Measurements from ENCODE around the gene ZNF664. TPM values are rescaled to one million over a fixed set of nuclear protein-coding genes. Genes with fewer than 3 reads are reported as not detected.

Gene ZNF664
- total RNA-seq, 1 experiment from 2014 or later = 21.0 TPM

- Histone ChIP-seq H3K27me3 (ENCODE audit: low read length) (no peaks in the 10 kb centered on the region), H3K9me2 (replicated peaks; ENCODE audit: insufficient read depth, low read length) (no peaks in the 10 kb centered on the region), H4K20me1 (ENCODE audit: insufficient read depth, low read depth, low read length) (no peaks in the 10 kb centered on the region), H3K4me2 (ENCODE audit: low read depth, low read length, poor library complexity, severe bottlenecking) (no peak overlapping the region), H3K27ac (ENCODE audit: low read length) (no peak overlapping the region), H3K9ac (ENCODE audit: low read length) (no peak overlapping the region), H2AFZ (ENCODE audit: low read length) (no peak overlapping the region), H3K9me3 (ENCODE audit: low read length) (no peaks in the 10 kb centered on the region), H3K36me3 (ENCODE audit: insufficient read depth, low read length) (no peaks in the 10 kb centered on the region), H3K4me1 (ENCODE audit: low read length) (no peaks in the 10 kb centered on the region), H3K79me2 (ENCODE audit: low read length) (no peaks in the 10 kb centered on the region), H3K4me3 (ENCODE audit: low read length) (no peak overlapping the region)
- DNase-seq = no peak
Measured at GRCh38 chr12:124044809-124045321, 71.8 kb downstream of the ZNF664 start.

GRCh38 chr12:124045671-124046455 is 72.8 kb downstream of the ZNF664 start:
- Histone ChIP-seq H2AFZ (ENCODE audit: low read length) (no peak overlapping the region), H3K27ac (ENCODE audit: low read length) (no peak overlapping the region), H3K9me2 (replicated peaks; ENCODE audit: insufficient read depth, low read length) (no peaks in the 10 kb centered on the region), H3K4me2 (ENCODE audit: low read depth, low read length, poor library complexity, severe bottlenecking) (no peak overlapping the region), H3K9ac (ENCODE audit: low read length) (no peak overlapping the region), H3K36me3 (ENCODE audit: insufficient read depth, low read length) (no peaks in the 10 kb centered on the region), H3K4me1 (ENCODE audit: low read length) (no peaks in the 10 kb centered on the region), H3K79me2 (ENCODE audit: low read length) (no peaks in the 10 kb centered on the region), H4K20me1 (ENCODE audit: insufficient read depth, low read depth, low read length) (no peaks in the 10 kb centered on the region), H3K9me3 (ENCODE audit: low read length) (no peaks in the 10 kb centered on the region), H3K27me3 (ENCODE audit: low read length) (no peaks in the 10 kb centered on the region), H3K4me3 (ENCODE audit: low read length) (no peak overlapping the region)
- DNase-seq = no peak

GRCh38 chr12:124046456-124046740 is 73.4 kb downstream of the ZNF664 start:
- Histone ChIP-seq H3K36me3 (ENCODE audit: insufficient read depth, low read length) (no peaks in the 10 kb centered on the region), H3K9me2 (replicated peaks; ENCODE audit: insufficient read depth, low read length) (no peaks in the 10 kb centered on the region), H3K27ac (ENCODE audit: low read length) (no peak overlapping the region), H3K9ac (ENCODE audit: low read length) (no peak overlapping the region), H3K79me2 (ENCODE audit: low read length) (no peaks in the 10 kb centered on the region), H3K4me2 (ENCODE audit: low read depth, low read length, poor library complexity, severe bottlenecking) (no peak overlapping the region), H3K4me3 (ENCODE audit: low read length) (no peak overlapping the region), H2AFZ (ENCODE audit: low read length) (no peak overlapping the region), H3K27me3 (ENCODE audit: low read length) (no peaks in the 10 kb centered on the region), H4K20me1 (ENCODE audit: insufficient read depth, low read depth, low read length) (no peaks in the 10 kb centered on the region), H3K9me3 (ENCODE audit: low read length) (no peaks in the 10 kb centered on the region), H3K4me1 (ENCODE audit: low read length) (no peaks in the 10 kb centered on the region)
- no peak for DNase-seq

- H4K20me1 ChIP-seq (ENCODE audit: insufficient read depth, low read depth, low read length) = no peaks in the 10 kb centered on the region
- H3K4me2 ChIP-seq (ENCODE audit: low read depth, low read length, poor library complexity, severe bottlenecking) = no peak overlapping the region
- H3K9me2 ChIP-seq (replicated peaks; ENCODE audit: insufficient read depth, low read length) = no peaks in the 10 kb centered on the region
- H2AFZ ChIP-seq (ENCODE audit: low read length) = no peak overlapping the region
- no peak for DNase-seq
- H3K4me1 ChIP-seq (ENCODE audit: low read length) = no peaks in the 10 kb centered on the region
- no peaks in the 10 kb centered on the region for H3K9me3 ChIP-seq (ENCODE audit: low read length)
- H3K79me2 ChIP-seq (ENCODE audit: low read length) = no peaks in the 10 kb centered on the region
- H3K27me3 ChIP-seq (ENCODE audit: low read length) = no peaks in the 10 kb centered on the region
- H3K4me3 ChIP-seq (ENCODE audit: low read length) = no peak overlapping the region
- no peak overlapping the region for H3K27ac ChIP-seq (ENCODE audit: low read length)
- no peak overlapping the region for H3K9ac ChIP-seq (ENCODE audit: low read length)
- no peaks in the 10 kb centered on the region for H3K36me3 ChIP-seq (ENCODE audit: insufficient read depth, low read length)
Measured at GRCh38 chr12:124047045-124047566, 74.1 kb downstream of the ZNF664 start.

- no peaks in the 10 kb centered on the region for H3K9me3 ChIP-seq (ENCODE audit: low read length)
- no peaks in the 10 kb centered on the region for H3K27me3 ChIP-seq (ENCODE audit: low read length)
- H3K4me1 ChIP-seq (ENCODE audit: low read length) = no peaks in the 10 kb centered on the region
- no peak overlapping the region for H3K27ac ChIP-seq (ENCODE audit: low read length)
- no peak overlapping the region for H2AFZ ChIP-seq (ENCODE audit: low read length)
- no peak overlapping the region for H3K9ac ChIP-seq (ENCODE audit: low read length)
- H3K36me3 ChIP-seq (ENCODE audit: insufficient read depth, low read length) = no peaks in the 10 kb centered on the region
- H3K79me2 ChIP-seq (ENCODE audit: low read length) = no peaks in the 10 kb centered on the region
- no peak overlapping the region for H3K4me2 ChIP-seq (ENCODE audit: low read depth, low read length, poor library complexity, severe bottlenecking)
- DNase-seq = no peak
- H3K4me3 ChIP-seq (ENCODE audit: low read length) = no peak overlapping the region
- no peaks in the 10 kb centered on the region for H3K9me2 ChIP-seq (replicated peaks; ENCODE audit: insufficient read depth, low read length)
- H4K20me1 ChIP-seq (ENCODE audit: insufficient read depth, low read depth, low read length) = no peaks in the 10 kb centered on the region
Measured at GRCh38 chr12:124049451-124050094, 76.6 kb downstream of the ZNF664 start.

GRCh38 chr12:124053851-124054250 is 80.8 kb downstream of the ZNF664 start:
- no peaks in the 10 kb centered on the region for H3K9me3 ChIP-seq (ENCODE audit: low read length)
- H2AFZ ChIP-seq (ENCODE audit: low read length) = no peak overlapping the region
- H3K27ac ChIP-seq (ENCODE audit: low read length) = no peak overlapping the region
- no peak for DNase-seq
- no peak overlapping the region for H3K4me3 ChIP-seq (ENCODE audit: low read length)
- H3K4me1 ChIP-seq (ENCODE audit: low read length) = no peaks in the 10 kb centered on the region
- no peak overlapping the region for H3K4me2 ChIP-seq (ENCODE audit: low read depth, low read length, poor library complexity, severe bottlenecking)
- H3K79me2 ChIP-seq (ENCODE audit: low read length) = no peaks in the 10 kb centered on the region
- H3K36me3 ChIP-seq (ENCODE audit: insufficient read depth, low read length) = no peaks in the 10 kb centered on the region
- no peaks in the 10 kb centered on the region for H3K27me3 ChIP-seq (ENCODE audit: low read length)
- no peaks in the 10 kb centered on the region for H3K9me2 ChIP-seq (replicated peaks; ENCODE audit: insufficient read depth, low read length)
- no peaks in the 10 kb centered on the region for H4K20me1 ChIP-seq (ENCODE audit: insufficient read depth, low read depth, low read length)
- no peak overlapping the region for H3K9ac ChIP-seq (ENCODE audit: low read length)

GRCh38 chr12:124055066-124055465 is 82.1 kb downstream of the ZNF664 start:
- H3K79me2 ChIP-seq (ENCODE audit: low read length) = no peaks in the 10 kb centered on the region
- no peaks in the 10 kb centered on the region for H3K27me3 ChIP-seq (ENCODE audit: low read length)
- DNase-seq = no peak
- no peak overlapping the region for H3K4me2 ChIP-seq (ENCODE audit: low read depth, low read length, poor library complexity, severe bottlenecking)
- H3K9me2 ChIP-seq (replicated peaks; ENCODE audit: insufficient read depth, low read length) = no peaks in the 10 kb centered on the region
- H3K27ac ChIP-seq (ENCODE audit: low read length) = no peak overlapping the region
- H3K4me3 ChIP-seq (ENCODE audit: low read length) = no peak overlapping the region
- H3K9ac ChIP-seq (ENCODE audit: low read length) = no peak overlapping the region
- H2AFZ ChIP-seq (ENCODE audit: low read length) = no peak overlapping the region
- H3K4me1 ChIP-seq (ENCODE audit: low read length) = no peaks in the 10 kb centered on the region
- H3K36me3 ChIP-seq (ENCODE audit: insufficient read depth, low read length) = no peaks in the 10 kb centered on the region
- H4K20me1 ChIP-seq (ENCODE audit: insufficient read depth, low read depth, low read length) = no peaks in the 10 kb centered on the region
- no peaks in the 10 kb centered on the region for H3K9me3 ChIP-seq (ENCODE audit: low read length)

GRCh38 chr12:124057691-124058090 is 84.7 kb downstream of the ZNF664 start:
- DNase-seq = no peak
- Histone ChIP-seq H3K4me2 (ENCODE audit: low read depth, low read length, poor library complexity, severe bottlenecking) (no peak overlapping the region), H3K9ac (ENCODE audit: low read length) (no peak overlapping the region), H3K36me3 (ENCODE audit: insufficient read depth, low read length) (no peaks in the 10 kb centered on the region), H4K20me1 (ENCODE audit: insufficient read depth, low read depth, low read length) (no peaks in the 10 kb centered on the region), H3K9me3 (ENCODE audit: low read length) (no peaks in the 10 kb centered on the region), H3K27me3 (ENCODE audit: low read length) (no peaks in the 10 kb centered on the region), H3K4me1 (ENCODE audit: low read length) (no peaks in the 10 kb centered on the region), H3K27ac (ENCODE audit: low read length) (no peak overlapping the region), H3K4me3 (ENCODE audit: low read length) (no peak overlapping the region), H3K79me2 (ENCODE audit: low read length) (no peaks in the 10 kb centered on the region), H2AFZ (ENCODE audit: low read length) (no peak overlapping the region), H3K9me2 (replicated peaks; ENCODE audit: insufficient read depth, low read length) (no peaks in the 10 kb centered on the region)

Data from Karpas-422 (cell line).